Measurements from ENCODE around the gene WDR72. TPM values are rescaled to one million over a fixed set of nuclear protein-coding genes. Genes with fewer than 3 reads are reported as not detected.

Gene WDR72
- total RNA-seq, 3 donors from 2014 or later, result 0.19 to 0.52 (median 0.41) TPM

DNA sequence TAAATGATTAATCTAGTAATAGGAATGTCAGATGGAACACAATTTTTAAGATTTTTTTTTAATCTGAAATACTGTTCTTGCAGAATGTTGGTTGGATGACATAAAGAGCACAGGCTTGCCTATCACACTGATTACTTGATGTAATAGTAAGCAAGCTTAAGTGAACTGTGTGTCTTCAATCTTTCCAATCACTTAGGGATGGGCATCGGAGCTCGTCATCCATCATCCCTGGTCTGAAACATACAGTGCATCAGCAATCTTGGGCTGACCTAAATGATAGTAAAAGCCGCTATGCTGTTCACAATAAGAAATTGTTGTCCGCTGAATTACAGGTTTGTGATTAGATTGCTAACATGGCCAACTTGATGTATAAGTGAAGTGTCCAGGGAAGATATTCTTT, 195.8 kb downstream of the WDR72 start:
- intact Hi-C loops (cut with DNase I, micrococcal nuclease), result no loop called here

DNA sequence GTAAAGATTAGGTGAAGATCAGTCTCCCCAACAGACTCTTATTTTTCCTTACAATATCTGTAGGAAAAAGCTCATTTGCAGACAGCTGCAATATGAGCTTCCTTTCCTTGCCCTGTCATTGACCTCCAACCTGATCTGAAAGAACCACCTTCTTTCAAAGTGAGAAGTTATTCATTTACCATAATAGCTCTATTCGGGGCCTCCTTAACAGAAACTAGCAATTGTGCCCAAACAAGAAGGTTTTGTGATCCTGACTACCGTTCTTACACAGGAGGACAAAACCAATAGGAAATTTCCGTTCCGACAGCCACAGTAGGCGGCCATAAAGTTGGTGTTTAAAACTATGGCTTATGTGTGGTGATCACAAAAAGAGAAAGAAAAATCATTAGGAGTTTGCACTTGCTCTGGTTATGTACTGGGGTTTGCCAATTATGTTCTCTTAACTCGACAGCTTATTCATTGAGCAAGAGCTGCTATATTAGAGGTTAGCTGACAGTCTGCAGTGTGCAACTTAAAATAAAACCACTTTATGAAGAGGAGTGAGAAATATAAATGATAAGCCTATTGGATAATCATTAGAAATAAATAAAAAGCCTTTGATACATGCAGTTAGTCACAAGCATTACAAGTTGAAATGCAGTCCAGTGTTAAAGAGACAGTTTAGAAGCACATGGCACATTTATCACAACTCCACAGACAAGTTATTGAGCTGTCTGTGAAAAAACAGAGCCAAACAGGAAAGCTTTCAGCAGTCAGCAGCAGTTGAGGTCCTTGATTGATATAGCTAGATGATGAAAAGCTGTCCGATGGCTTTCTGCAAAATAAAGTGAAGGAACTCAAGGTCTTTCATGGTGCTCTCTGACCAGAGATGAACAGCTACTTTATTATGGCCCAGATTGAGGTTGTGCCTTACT, 199.8 kb downstream of the WDR72 start:
- Histone ChIP-seq H3K4me1 (ENCODE audit: low read depth) (peaks cover 16% of the 10 kb centered on the region), H3K36me3 (ENCODE audit: low read depth) (no peaks in the 10 kb centered on the region), H3K4me3 (no peak overlapping the region), H3K9me3 (no peaks in the 10 kb centered on the region)
- intact Hi-C loops (cut with DNase I, micrococcal nuclease), result no loop called here
- TF ChIP-seq, protein P1, sequence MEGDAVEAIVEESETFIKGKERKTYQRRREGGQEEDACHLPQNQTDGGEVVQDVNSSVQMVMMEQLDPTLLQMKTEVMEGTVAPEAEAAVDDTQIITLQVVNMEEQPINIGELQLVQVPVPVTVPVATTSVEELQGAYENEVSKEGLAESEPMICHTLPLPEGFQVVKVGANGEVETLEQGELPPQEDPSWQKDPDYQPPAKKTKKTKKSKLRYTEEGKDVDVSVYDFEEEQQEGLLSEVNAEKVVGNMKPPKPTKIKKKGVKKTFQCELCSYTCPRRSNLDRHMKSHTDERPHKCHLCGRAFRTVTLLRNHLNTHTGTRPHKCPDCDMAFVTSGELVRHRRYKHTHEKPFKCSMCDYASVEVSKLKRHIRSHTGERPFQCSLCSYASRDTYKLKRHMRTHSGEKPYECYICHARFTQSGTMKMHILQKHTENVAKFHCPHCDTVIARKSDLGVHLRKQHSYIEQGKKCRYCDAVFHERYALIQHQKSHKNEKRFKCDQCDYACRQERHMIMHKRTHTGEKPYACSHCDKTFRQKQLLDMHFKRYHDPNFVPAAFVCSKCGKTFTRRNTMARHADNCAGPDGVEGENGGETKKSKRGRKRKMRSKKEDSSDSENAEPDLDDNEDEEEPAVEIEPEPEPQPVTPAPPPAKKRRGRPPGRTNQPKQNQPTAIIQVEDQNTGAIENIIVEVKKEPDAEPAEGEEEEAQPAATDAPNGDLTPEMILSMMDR (IDR thresholded peaks at IDR 0.05), result no peak
- ATAC-seq (peak; percentile 95), DNase-seq (peak in 2 of 3 donors; percentile 21 to 35)

More for the DNA sequence above, 195.8 kb downstream of the WDR72 start:
- H3K36me3 ChIP-seq (ENCODE audit: low read depth), result no peaks in the 10 kb centered on the region
- no peaks in the 10 kb centered on the region for H3K9me3 ChIP-seq
- DNase-seq (no peak), ATAC-seq (no peak)
- TF ChIP-seq, protein P1 (IDR thresholded peaks at IDR 0.05), result no peak
- peaks cover 13% of the 10 kb centered on the region for H3K4me1 ChIP-seq (ENCODE audit: low read depth)
- no peak overlapping the region for H3K4me3 ChIP-seq

- DNase-seq (no peak), ATAC-seq (no peak)
- no peak overlapping the region for H3K4me3 ChIP-seq
- intact Hi-C loops (cut with DNase I, micrococcal nuclease), result no loop called here
- H3K9me3 ChIP-seq, result no peaks in the 10 kb centered on the region
- H3K36me3 ChIP-seq (ENCODE audit: low read depth), result no peaks in the 10 kb centered on the region
- peaks cover 16% of the 10 kb centered on the region for H3K4me1 ChIP-seq (ENCODE audit: low read depth)
- TF ChIP-seq, protein P1 (IDR thresholded peaks at IDR 0.05), result no peak
These were observed 201.1 kb downstream of the WDR72 start for GRCh38 chr15:53558384-53558783.

GRCh38 chr15:53555226-53555625, 204.2 kb downstream of the WDR72 start:
- intact Hi-C loops (cut with DNase I, micrococcal nuclease), result no loop called here
- ATAC-seq (no peak), DNase-seq (no peak)
- Histone ChIP-seq H3K36me3 (ENCODE audit: low read depth) (no peaks in the 10 kb centered on the region), H3K4me3 (no peak overlapping the region), H3K9me3 (no peaks in the 10 kb centered on the region), H3K4me1 (ENCODE audit: low read depth) (peaks cover 22% of the 10 kb centered on the region)
- TF ChIP-seq, protein P1 (IDR thresholded peaks at IDR 0.05), result no peak

DNA sequence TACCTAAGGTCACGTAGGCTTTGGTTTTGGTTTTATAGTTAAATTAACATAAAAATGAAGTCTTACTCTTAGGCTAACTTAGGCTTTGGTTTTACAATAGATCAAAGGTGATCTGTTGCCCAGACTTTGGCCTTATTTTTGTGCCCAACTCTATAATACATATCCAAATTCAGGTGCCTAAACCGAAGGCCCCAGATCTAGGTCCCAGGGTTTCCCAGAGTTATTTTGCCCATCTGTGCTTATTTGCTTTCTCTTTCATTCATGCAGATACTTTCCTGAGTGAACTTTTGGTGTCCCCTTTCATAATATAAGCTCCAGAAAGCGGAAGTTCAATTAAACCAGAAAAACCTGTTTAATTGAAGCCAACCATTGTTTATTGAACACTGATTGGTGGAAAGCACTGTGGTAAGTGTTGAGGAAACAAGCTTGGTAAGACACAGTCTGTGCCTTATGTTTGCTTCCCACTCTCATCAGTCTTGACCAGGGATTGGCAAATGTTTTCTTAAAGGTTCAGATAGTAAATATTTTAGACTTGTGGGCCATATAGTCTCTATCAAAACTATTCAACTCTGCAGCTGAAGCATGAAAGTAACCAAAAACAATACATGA, 209.7 kb downstream of the WDR72 start:
- DNase-seq, result no peak
- TF ChIP-seq, protein P1 (IDR thresholded peaks at IDR 0.05), result no peak
- intact Hi-C loops (cut with DNase I, micrococcal nuclease), result no loop called here
- Histone ChIP-seq H3K36me3 (ENCODE audit: low read depth) (no peaks in the 10 kb centered on the region), H3K9me3 (no peaks in the 10 kb centered on the region), H3K4me1 (ENCODE audit: low read depth) (peaks cover 21% of the 10 kb centered on the region), H3K4me3 (no peak overlapping the region)
- ATAC-seq, result peak; percentile 94

Measured in mucosa of descending colon (tissue), 3 donors.